Gastrocnemius medialis (tissue), 4 donors: ENCODE results near the gene NAA60. TPM values are rescaled to one million over a fixed set of nuclear protein-coding genes. Genes with fewer than 3 reads are reported as not detected.

Source experiments
- ATAC-seq, 2 donors: fragments of 150-250 bp; one replicate each; pipeline ENCODE4 v1.9.1; 2016
- DNase-seq, 2 donors: peaks; one replicate each; pipeline ENCODE4 v3.0.0-alpha.2; 2019
- H3K27ac ChIP-seq, 4 donors: fragments of 200-600 bp; sonication (generic); 1 replicate in 1 of 4; 2 replicates in 3 of 4; pipeline ENCODE4 v1.5.1; 2016 to 2018; ENCODE audit warnings: mild to moderate bottlenecking in 2 of 4, moderate library complexity in 1 of 4
- H3K27me3 ChIP-seq, 3 donors: fragments of 200-600 bp; sonication (generic) in 2 of 3; 1 replicate in 1 of 3; 2 replicates in 2 of 3; pipeline versions ENCODE4 v1.5.1 to v1.6.0; 2016 to 2019; ENCODE audit warnings: mild to moderate bottlenecking in 1 of 3, moderate library complexity in 1 of 3
- H3K36me3 ChIP-seq, 2 donors: fragments of 200-600 bp; sonication (generic) in 1 of 2; one replicate each; pipeline ENCODE4 v1.5.1; 2017 to 2018
- H3K4me1 ChIP-seq, 2 donors: fragments of 200-600 bp; sonication (generic) in 1 of 2; one replicate each; pipeline ENCODE4 v1.5.1; 2016 to 2017; ENCODE audit warnings: mild to moderate bottlenecking in 2 of 2
- H3K4me3 ChIP-seq, 4 donors: fragments of 200-600 bp; sonication (generic) in 3 of 4; 1 replicate in 1 of 4; 2 replicates in 3 of 4; pipeline ENCODE4 v1.5.1; 2016 to 2019; ENCODE audit warnings: mild to moderate bottlenecking in 2 of 4
- H3K9me3 ChIP-seq, 3 donors: fragments of 200-600 bp; sonication (generic) in 2 of 3; 1 replicate in 1 of 3; 2 replicates in 2 of 3; pipeline ENCODE4 v1.5.1; 2016 to 2019
- POLR2A ChIP-seq, 2 donors: fragments of 450-650 bp; IDR thresholded peaks; one replicate each; pipeline ENCODE4 v1.6.1; 2017; ENCODE audit warnings: antibody characterized with exemption in 2 of 2, mild to moderate bottlenecking in 2 of 2, moderate library complexity in 2 of 2
- in situ Hi-C, 4 donors: fragments of 200-750 bp; cut with MboI; loops; one replicate each; pipeline versions ENCODE4 v1.15.0 to v1.8.0; 2017; ENCODE audit warnings: low sequenced_read_pairs in 4 of 4
- intact Hi-C: fragments of 100-400 bp; cut with DNase I; formaldehyde crosslinking; loops from one replicate; pipeline ENCODE4 v1.15.1; 2023; ENCODE audit warnings: low total_unique reads
- total RNA-seq, 4 donors: library from RNA; depleted of rRNA; stranded (reverse); fragments of >200 nt; gene quantifications; one replicate each; pipeline versions ENCODE4 v1.1.0 to v1.2.3, GENCODE V29; 2016
- TF ChIP-seq, protein P1 (sequence below), 5 experiments: fragments of 450-650 bp in 3 of 5; fragments of 200-600 bp in 2 of 5; sonication (generic) in 2 of 5; IDR thresholded peaks in 4 of 5; conservative IDR thresholded peaks in 1 of 5; 1 replicate in 4 of 5; 2 replicates in 1 of 5; pipeline ENCODE4 v1.5.1; 2016 to 2019; ENCODE audit warnings: antibody characterized with exemption in 5 of 5, mild to moderate bottlenecking in 3 of 5, moderate library complexity in 3 of 5

NAA60 gene
- total RNA-seq, 4 donors from 2014 or later = 14.2 to 16.7 (median 15.4) TPM

DNA sequence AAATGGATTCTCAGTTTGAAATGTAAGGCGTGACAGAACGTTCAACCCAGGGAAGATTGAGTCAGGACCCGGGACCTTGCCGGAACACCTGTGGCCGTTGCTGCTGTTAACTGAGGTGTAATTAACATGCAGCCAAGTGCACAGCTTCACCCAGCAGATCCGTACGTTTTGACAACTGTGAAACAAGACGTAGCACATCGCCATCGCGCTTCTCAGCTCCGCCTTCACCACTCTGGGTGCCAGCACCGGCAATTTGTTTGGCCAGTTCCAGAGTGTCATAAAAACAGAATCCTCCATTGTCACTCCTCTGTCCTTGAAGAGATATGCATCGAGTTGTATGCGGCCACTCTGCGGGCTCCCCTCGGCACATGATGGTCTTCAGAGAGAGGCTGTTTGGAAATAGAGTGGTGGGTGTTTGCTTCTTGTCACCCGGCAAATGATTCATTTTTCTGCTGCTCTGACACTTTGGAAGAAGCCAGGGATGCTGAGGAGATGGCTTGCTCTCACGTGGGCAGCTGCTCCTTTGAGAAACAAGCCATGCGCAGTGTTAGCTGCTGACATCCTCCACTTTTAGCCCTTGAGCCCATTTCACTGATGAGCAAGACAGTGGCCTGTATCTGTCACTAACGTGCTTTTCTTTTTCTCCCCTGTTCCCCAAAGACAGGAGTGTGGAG is 22.6 kb downstream of the NAA60 start:
- Histone ChIP-seq H3K27me3 (no peaks in the 10 kb centered on the region), H3K36me3 (peaks cover 0 to 6% of the 10 kb centered on the region in 2 donors), H3K4me3 (no peak overlapping the region), H3K27ac (no peak overlapping the region), H3K4me1 (peaks cover 52 to 62% of the 10 kb centered on the region in 2 donors), H3K9me3 (no peaks in the 10 kb centered on the region)
- TF ChIP-seq, protein P1, sequence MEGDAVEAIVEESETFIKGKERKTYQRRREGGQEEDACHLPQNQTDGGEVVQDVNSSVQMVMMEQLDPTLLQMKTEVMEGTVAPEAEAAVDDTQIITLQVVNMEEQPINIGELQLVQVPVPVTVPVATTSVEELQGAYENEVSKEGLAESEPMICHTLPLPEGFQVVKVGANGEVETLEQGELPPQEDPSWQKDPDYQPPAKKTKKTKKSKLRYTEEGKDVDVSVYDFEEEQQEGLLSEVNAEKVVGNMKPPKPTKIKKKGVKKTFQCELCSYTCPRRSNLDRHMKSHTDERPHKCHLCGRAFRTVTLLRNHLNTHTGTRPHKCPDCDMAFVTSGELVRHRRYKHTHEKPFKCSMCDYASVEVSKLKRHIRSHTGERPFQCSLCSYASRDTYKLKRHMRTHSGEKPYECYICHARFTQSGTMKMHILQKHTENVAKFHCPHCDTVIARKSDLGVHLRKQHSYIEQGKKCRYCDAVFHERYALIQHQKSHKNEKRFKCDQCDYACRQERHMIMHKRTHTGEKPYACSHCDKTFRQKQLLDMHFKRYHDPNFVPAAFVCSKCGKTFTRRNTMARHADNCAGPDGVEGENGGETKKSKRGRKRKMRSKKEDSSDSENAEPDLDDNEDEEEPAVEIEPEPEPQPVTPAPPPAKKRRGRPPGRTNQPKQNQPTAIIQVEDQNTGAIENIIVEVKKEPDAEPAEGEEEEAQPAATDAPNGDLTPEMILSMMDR (IDR thresholded peaks at IDR 0.05 in 4 of 5, conservative IDR thresholded peaks at IDR 0.05 in 1 of 5) = no peak
- no peak for TF ChIP-seq POLR2A (IDR thresholded peaks at IDR 0.05)
- no peak for DNase-seq
- ATAC-seq = no peak
- in situ Hi-C loops = no loop called here
- intact Hi-C loops = no loop called here

DNA sequence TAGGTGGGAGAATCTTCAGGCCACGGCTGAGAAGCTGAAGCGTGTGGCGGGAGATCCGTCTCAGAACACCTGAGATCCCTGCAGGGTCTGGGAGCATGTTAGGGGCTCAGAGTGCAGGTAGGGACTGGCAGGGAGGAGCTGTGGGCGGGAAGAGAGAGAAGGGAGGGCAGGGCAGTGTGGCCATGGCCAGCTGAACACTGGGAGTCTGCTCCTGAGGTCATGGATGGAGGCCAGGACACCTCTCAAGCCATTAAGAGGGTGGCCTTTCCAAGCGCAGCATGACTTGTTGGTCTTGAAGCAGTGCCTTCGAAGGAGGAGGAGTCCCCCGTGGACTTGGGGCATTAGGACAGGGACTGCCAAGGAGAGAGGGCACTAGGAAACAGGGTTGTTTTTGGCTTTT is 23.7 kb downstream of the NAA60 start:
- no peak overlapping the region for H3K27ac ChIP-seq
- in situ Hi-C loops (no loop called here), intact Hi-C loops (no loop called here)
- H3K27me3 ChIP-seq = no peaks in the 10 kb centered on the region
- ATAC-seq (no peak), DNase-seq (no peak)
- H3K9me3 ChIP-seq = no peaks in the 10 kb centered on the region
- no peak overlapping the region for H3K4me3 ChIP-seq
- H3K36me3 ChIP-seq = peaks cover 0 to 6% of the 10 kb centered on the region in 2 donors
- H3K4me1 ChIP-seq = peaks cover 41 to 51% of the 10 kb centered on the region in 2 donors
- TF ChIP-seq POLR2A (IDR thresholded peaks at IDR 0.05) = no peak
- TF ChIP-seq, protein P1 (IDR thresholded peaks at IDR 0.05 in 4 of 5, conservative IDR thresholded peaks at IDR 0.05 in 1 of 5) = no peak

DNA sequence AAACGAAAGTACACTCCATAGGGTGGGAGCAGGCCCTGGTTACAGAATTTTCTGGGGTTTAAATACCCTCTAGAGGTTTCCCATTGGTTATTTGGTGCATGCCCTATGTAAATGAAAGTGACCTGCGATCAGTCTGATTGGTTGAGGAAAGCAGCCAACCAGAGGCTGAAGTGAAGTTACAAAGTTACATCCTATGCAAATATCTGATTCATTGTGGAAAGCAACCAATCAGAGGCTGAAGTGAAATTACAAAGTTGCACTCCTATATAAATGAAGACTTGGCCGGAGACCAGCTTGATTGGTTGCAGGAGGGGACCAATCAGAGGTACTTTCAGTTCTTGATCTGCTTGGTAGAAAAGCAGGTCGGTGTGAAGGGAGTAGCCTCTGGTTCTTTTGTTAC is 24.4 kb downstream of the NAA60 start:
- H3K9me3 ChIP-seq = no peaks in the 10 kb centered on the region
- peaks cover 0 to 6% of the 10 kb centered on the region in 2 donors for H3K36me3 ChIP-seq
- no peak overlapping the region for H3K4me3 ChIP-seq
- no peaks in the 10 kb centered on the region for H3K27me3 ChIP-seq
- no peak overlapping the region for H3K27ac ChIP-seq
- ATAC-seq (no peak), DNase-seq (no peak)
- in situ Hi-C loops (no loop called here), intact Hi-C loops (no loop called here)
- H3K4me1 ChIP-seq = peaks cover 37 to 45% of the 10 kb centered on the region in 2 donors
- TF ChIP-seq POLR2A (IDR thresholded peaks at IDR 0.05) = no peak
- TF ChIP-seq, protein P1 (IDR thresholded peaks at IDR 0.05 in 4 of 5, conservative IDR thresholded peaks at IDR 0.05 in 1 of 5) = no peak

DNA sequence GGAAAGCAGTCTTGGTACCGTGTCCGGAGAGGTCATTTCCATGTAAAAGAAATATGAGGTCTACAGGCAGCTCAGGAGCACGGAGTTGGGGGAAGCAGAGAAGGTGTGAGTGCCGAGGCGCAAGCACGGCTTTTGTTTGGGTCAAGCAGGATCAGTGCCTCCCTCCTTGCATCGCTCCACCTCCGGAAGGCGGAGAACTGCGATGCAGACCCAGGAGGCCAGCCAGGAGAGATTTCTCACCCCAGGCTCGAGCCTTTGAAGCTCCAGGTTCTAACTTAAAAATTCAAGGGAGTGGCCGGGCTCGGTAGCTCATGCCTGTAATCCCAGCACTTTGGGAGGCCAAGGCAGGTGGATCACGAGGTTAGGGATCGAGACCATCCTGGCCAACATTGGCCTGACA is 25.0 kb downstream of the NAA60 start:
- Histone ChIP-seq H3K4me1 (peaks cover 38 to 45% of the 10 kb centered on the region in 2 donors), H3K36me3 (peaks cover 0 to 6% of the 10 kb centered on the region in 2 donors), H3K9me3 (no peaks in the 10 kb centered on the region), H3K27ac (no peak overlapping the region), H3K27me3 (no peaks in the 10 kb centered on the region), H3K4me3 (no peak overlapping the region)
- TF ChIP-seq POLR2A (IDR thresholded peaks at IDR 0.05) = no peak
- TF ChIP-seq, protein P1 (IDR thresholded peaks at IDR 0.05 in 4 of 5, conservative IDR thresholded peaks at IDR 0.05 in 1 of 5) = no peak
- in situ Hi-C loops = no loop called here
- intact Hi-C loops = no loop called here
- no peak for DNase-seq
- ATAC-seq = no peak

DNA sequence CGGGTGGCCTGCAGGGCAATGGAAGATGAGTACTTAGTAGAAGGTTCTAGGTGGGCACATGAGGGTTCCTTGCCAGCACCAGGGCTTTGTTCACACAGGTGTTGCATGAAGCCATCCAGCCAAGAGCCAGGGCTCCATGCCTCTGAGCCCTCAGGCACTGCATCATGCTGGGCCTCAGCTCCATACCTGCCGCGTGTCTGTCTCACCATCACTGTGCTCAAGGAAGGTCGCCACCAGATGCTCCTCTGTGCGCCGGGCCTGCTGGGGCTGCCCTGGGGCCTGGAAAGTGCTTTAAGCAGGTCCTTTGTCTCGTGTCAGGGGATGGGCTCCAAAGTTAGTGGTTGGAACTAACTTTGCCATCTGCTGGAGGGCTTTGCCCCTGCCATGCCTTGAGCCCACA is 26.3 kb downstream of the NAA60 start:
- Histone ChIP-seq H3K27ac (no peak overlapping the region), H3K4me3 (no peak overlapping the region), H3K27me3 (no peaks in the 10 kb centered on the region), H3K4me1 (peaks cover 34 to 38% of the 10 kb centered on the region in 2 donors), H3K9me3 (no peaks in the 10 kb centered on the region), H3K36me3 (peaks cover 0 to 6% of the 10 kb centered on the region in 2 donors)
- no peak for ATAC-seq
- TF ChIP-seq, protein P1 (IDR thresholded peaks at IDR 0.05 in 4 of 5, conservative IDR thresholded peaks at IDR 0.05 in 1 of 5) = no peak
- no peak for TF ChIP-seq POLR2A (IDR thresholded peaks at IDR 0.05)
- intact Hi-C loops (no loop called here), in situ Hi-C loops (no loop called here)
- DNase-seq = no peak
